Astrocyte (in vitro differentiated cells and primary cell): Measurements from ENCODE around the gene ITPK1.

Source experiments
- CTCF ChIP-seq: IDR thresholded peaks from 2 replicates; pipeline ENCODE4 v1.5.1; 2011; ENCODE audit warnings: low read depth, mild to moderate bottlenecking, inconsistent platforms, low read length, moderate library complexity; ENCODE audit not compliant: insufficient read depth
- EZH2 ChIP-seq: IDR thresholded peaks from 2 replicates; pipeline ENCODE4 v1.6.1; 2012; ENCODE audit warnings: mild to moderate bottlenecking, low read length, inconsistent platforms; ENCODE audit not compliant: insufficient read depth

DNA sequence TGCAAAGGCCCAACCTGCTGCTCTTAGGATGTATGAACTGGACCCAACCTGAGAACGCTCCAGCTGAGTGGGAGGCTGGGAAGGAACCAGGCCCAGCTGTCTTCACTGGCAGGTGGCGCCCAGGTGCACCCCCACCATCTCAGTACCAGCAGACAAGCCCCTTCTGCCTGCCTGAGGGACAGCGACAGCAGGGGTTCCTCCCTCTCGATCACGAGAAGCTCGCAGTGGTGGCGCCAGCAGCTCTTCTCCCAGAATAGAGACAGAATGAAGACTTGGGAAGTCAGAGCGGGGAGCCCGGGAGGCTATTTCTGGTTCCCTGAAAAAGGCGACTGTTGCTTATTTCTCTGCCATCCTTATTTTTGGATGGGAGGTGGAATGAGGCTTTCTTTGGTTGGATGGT lies 146.3 kb downstream of the ITPK1 start:
- TF ChIP-seq CTCF: no peak
- TF ChIP-seq EZH2: no peak
